NCI-H2171 (cell line): ENCODE results near the gene CBFA2T2.
"Not testable (repeated sequence)": the region's sequence is repeated elsewhere in the genome, so short reads cannot be mapped to it uniquely, and the experiment has no call there.

Experiments used
- DNase-seq: peaks from one replicate; lab custom pipeline; 2025; lab: John Stamatoyannopoulos, UW

Gene CBFA2T2

GRCh38 chr20:33506576-33506975, 16.7 kb downstream of the CBFA2T2 start:
- no peak for DNase-seq

GRCh38 chr20:33507461-33507860, 17.6 kb downstream of the CBFA2T2 start:
- DNase-seq = no peak

GRCh38 chr20:33508015-33508414, 18.1 kb downstream of the CBFA2T2 start:
- not testable (repeated sequence) for DNase-seq

GRCh38 chr20:33509057-33509456, 19.2 kb downstream of the CBFA2T2 start:
- not testable (repeated sequence) for DNase-seq

- not testable (repeated sequence) for DNase-seq
These were observed 22.0 kb downstream of the CBFA2T2 start for GRCh38 chr20:33511876-33512275.

GRCh38 chr20:33515569-33516216, 25.8 kb downstream of the CBFA2T2 start:
- DNase-seq = no peak

- no peak for DNase-seq
These were observed 27.0 kb downstream of the CBFA2T2 start for GRCh38 chr20:33516882-33517281.

- no peak for DNase-seq
These were observed 28.2 kb downstream of the CBFA2T2 start for GRCh38 chr20:33518071-33518470.

GRCh38 chr20:33521461-33521860, 31.6 kb downstream of the CBFA2T2 start:
- peak; percentile 98 for DNase-seq

GRCh38 chr20:33522256-33522820, 32.4 kb downstream of the CBFA2T2 start:
- DNase-seq = no peak

- no peak for DNase-seq
These were observed 34.4 kb downstream of the CBFA2T2 start for GRCh38 chr20:33524261-33524660.

GRCh38 chr20:33526769-33527168, 36.9 kb downstream of the CBFA2T2 start:
- DNase-seq = no peak

- no peak for DNase-seq
These were observed 41.4 kb downstream of the CBFA2T2 start for GRCh38 chr20:33531047-33531877.

- no peak for DNase-seq
These were observed 42.0 kb downstream of the CBFA2T2 start for GRCh38 chr20:33531885-33532284.

GRCh38 chr20:33532753-33533459, 43.0 kb downstream of the CBFA2T2 start:
- DNase-seq = no peak

GRCh38 chr20:33535717-33536116, 45.8 kb downstream of the CBFA2T2 start:
- DNase-seq = not testable (repeated sequence)

GRCh38 chr20:33537608-33538007, 47.7 kb downstream of the CBFA2T2 start:
- DNase-seq = no peak

- no peak for DNase-seq
These were observed 49.2 kb downstream of the CBFA2T2 start for GRCh38 chr20:33539129-33539528.

- no peak for DNase-seq
These were observed 50.5 kb downstream of the CBFA2T2 start for GRCh38 chr20:33540427-33540826.

GRCh38 chr20:33541074-33541473, 51.2 kb downstream of the CBFA2T2 start:
- DNase-seq = no peak

- DNase-seq = no peak
These were observed 51.9 kb downstream of the CBFA2T2 start for GRCh38 chr20:33541797-33542196.

GRCh38 chr20:33545763-33546162, 55.9 kb downstream of the CBFA2T2 start:
- DNase-seq = no peak
